GM12874 (cell line): ENCODE measurements around the gene DAPK1.

Experiments used
- TF ChIP-seq, protein P1 (sequence below): IDR thresholded peaks from 2 replicates; pipeline ENCODE4 v1.5.1; 2011; ENCODE audit warnings: low read depth, mild to moderate bottlenecking, control low read depth, low read length, moderate library complexity; ENCODE audit not compliant: insufficient read depth

DAPK1 gene

GRCh38 chr9:87659534-87660419 is 162.1 kb downstream of the DAPK1 start:
- TF ChIP-seq, protein P1, sequence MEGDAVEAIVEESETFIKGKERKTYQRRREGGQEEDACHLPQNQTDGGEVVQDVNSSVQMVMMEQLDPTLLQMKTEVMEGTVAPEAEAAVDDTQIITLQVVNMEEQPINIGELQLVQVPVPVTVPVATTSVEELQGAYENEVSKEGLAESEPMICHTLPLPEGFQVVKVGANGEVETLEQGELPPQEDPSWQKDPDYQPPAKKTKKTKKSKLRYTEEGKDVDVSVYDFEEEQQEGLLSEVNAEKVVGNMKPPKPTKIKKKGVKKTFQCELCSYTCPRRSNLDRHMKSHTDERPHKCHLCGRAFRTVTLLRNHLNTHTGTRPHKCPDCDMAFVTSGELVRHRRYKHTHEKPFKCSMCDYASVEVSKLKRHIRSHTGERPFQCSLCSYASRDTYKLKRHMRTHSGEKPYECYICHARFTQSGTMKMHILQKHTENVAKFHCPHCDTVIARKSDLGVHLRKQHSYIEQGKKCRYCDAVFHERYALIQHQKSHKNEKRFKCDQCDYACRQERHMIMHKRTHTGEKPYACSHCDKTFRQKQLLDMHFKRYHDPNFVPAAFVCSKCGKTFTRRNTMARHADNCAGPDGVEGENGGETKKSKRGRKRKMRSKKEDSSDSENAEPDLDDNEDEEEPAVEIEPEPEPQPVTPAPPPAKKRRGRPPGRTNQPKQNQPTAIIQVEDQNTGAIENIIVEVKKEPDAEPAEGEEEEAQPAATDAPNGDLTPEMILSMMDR = no peak

DNA sequence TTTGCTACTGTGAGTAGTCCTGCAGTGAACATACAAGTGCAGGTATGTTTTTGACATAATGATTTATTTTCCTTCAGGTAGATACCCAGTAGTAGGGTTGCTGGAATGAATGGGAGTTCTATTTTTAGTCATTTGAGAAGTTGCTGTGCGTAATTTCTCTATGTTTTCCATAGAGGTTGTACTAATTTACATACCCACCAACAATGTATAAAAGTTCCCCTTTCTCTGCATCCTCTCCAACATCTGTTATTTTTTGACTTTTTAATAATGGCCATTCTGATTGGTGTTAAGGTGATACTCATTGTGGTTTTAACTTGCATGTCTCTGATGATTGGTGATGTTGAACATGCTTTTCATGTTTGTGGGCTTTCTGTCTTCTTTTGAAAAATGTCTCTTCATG is 163.6 kb downstream of the DAPK1 start:
- TF ChIP-seq, protein P1 = no peak

DNA sequence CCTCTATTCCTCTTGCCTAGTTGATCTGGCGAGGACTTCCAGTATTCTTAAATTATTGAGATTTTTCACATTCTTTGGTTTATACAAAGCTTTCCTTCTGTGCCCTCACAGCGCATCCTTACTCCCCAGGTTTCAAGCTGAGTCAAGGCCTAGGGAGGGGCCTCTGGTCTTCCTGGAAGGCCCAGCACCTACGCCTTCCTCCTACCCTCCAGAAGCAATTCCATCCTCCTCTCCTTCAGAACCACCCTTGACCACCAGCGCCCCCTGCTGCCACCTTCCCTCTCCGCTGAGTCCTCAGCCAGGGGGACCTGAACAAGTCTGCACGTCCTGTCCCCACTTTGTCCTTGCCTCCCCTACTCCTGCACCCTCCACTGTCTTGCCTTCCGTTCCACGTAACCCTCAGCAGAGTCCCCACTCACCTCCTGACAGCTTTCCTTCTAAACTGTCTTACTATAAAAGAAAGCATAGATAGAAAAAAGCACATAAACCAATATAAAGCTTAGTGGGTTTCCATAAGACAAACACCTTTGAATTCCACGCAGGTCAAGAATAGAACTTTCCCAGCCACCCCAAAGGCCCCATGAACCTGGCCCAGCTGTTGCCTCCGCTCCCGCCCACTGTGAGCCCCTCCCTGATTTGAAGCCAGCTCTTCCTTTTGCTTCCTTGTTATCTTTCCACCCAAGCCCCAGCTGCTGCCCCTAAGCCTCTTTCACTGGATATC is 165.3 kb downstream of the DAPK1 start:
- TF ChIP-seq, protein P1 = peak; percentile 82

DNA sequence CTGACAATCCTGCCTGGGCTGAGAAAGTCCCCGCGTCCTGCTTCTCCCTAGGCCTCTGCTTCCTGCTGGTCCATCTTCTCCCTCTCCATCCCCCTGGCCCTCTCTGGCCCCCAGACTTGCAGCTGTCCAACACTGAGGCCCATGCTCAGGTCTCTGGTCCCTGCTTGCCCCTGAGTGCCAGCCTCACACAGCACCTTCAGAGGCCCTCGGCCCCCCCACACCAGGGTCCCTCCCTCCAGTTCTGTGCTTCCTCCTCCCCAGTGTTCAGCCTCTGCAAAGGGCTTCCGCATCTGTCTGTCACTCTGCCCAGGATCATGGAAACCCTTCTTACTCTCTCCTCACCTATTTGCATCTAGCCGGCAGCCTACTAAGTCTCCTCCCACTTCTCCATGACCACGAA is 165.9 kb downstream of the DAPK1 start:
- TF ChIP-seq, protein P1 = no peak

DNA sequence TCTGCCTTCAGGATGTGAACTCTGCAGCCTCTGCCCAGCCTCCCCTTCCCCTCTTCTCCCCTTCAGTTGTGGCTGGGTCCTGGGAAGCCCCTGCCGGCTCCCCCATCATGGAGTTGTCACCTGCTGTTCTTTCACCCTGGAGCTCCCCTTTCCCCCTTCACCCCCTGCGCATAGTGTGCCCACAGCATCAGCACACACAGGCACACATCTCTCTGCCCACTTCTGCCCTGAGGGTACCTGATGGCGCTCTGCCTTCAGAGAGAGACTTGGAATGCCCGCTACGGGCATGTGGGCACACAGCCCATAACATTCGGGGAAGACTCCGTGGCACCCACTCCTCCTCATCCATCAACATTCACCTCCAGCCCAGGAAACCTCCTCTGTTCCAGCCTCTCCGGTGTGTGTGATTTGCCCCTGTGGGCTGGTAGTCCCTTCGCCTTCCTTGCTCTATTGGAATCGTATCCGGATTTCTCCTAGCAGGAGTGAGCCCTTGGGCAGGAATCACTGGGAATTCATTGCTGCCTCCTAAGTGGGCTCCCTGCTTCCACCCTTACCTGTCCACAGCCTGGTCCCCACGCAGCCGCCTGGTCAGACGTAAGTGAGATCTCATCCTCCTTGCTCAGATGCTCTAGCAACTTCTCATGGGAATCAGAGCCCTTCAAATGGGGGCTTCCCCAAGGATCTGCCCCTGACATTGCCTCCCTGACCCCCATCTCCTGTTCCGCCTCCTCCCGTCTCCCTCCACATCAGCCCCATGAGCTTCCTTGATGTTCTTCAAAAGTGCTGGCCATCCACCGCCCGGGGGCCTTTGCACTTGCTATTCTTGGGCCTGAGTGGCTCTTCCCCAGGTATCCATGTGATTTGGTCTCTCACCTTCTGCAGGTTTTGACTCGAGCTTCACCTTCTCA is 166.7 kb downstream of the DAPK1 start:
- TF ChIP-seq, protein P1 = no peak

GRCh38 chr9:87665505-87665904 is 167.8 kb downstream of the DAPK1 start:
- TF ChIP-seq, protein P1 = no peak
